GM18868 (cell line): ENCODE results near the gene RPS6KA3.
"Not testable (repeated sequence)": the region's sequence is repeated elsewhere in the genome, so short reads cannot be mapped to it uniquely, and the experiment has no call there.

Experiments
- ATAC-seq: cut with Tn5 transposase; IDR thresholded peaks from one replicate; pipeline ENCODE4 v1.9.1; 2021; ENCODE audit warnings: mild to moderate bottlenecking, moderate library complexity; ENCODE audit not compliant: unreplicated experiment

Gene RPS6KA3

DNA sequence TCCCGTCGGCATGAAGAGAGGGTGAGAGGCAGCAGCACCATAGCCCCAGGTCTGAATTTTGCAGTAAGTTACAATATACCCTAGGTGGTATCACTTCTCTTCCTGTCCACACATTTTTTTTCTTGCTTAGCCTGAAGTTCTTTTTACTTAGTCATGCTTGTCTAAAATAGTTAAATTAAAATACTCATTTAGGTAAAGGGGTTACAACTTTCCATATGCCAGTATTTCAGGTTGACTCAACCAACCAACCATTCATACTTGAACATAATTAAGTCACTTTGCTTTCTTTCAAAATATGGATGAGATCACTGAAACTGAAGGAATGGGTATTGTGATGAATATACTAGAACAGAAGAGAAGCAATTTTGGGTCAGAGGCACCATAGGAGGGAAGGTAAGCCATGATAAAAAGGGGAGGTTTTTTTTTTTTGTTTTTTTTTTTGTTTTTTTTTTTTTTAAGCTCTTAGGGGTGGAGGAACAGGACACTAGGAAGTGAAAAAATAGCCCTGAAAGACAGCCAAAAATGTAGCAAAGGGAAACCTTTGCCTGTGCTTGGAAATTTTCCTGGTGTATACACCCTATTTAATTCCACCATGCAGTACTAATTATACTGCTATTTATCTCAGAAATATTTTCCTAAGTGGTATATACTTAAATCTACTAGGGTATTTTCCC, 41.8 kb downstream of the RPS6KA3 start:
- ATAC-seq, result peak; percentile 93

DNA sequence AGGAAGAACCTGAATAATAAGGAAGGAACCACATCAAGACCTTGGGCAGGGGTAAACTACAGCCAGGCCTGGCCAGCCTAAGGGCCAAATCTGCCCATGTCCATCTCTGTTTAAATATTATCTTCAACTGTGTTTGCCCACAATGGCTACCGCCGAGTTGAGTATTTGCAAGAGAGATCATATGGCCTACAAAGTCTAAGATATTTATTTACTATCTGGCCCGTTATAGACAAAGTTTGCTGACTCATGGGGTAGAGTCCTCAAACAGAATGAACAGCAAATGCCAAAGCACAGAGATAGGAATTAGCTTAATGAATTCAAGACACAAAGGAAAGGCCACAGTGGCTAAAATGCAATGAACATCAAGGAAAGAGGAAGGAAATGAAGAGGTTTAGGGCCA, 44.8 kb downstream of the RPS6KA3 start:
- ATAC-seq, result no peak

DNA sequence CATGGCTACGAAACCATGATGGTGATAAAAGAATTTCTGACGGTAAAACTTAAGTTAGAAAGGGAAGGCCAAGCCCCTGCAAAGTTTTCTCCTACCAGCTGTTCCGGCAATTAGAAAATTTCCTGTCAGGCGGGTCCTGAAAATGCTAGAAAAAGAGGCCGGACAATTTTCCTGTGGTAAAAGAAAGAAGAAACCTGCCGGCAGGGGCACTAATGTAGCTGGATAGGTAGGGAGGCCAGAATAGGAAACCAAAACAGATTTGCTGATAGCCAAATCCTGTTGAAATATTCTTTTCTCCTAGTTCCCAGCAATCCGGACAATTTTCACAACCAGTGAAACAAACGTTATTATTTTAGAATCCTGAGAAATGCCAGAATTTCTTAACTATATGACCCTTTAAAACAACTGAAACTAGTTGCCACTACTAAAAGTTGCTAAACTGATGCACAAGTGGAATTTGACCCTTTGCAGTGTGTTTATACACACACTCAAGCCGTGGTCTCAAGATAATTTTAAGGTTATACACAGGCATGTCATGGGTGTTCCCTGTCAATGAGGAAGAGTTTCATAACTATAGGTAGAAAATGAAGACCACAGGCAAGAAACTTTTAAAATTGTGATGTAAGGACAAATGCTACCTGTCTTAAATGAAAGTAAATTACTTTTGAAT, 47.7 kb downstream of the RPS6KA3 start:
- ATAC-seq, result no peak

DNA sequence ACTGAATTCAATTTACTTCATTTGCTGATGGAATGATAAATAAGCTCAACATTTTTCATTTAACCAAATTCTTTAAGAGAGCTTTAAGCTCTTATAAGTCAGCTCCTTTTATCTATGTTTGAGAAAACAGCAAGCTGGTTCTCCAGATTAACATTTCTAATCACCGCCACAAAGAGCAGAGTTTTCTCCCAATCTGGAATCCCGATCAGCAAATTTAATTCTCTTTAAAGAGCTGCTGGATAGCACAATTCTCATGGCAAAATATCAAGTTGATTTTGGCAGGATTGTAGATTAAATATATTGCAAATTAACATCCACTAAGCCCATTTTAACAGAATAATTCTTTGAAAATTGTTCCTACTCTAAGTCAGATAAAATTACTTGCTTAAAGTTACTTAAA, 48.8 kb downstream of the RPS6KA3 start:
- no peak for ATAC-seq

DNA sequence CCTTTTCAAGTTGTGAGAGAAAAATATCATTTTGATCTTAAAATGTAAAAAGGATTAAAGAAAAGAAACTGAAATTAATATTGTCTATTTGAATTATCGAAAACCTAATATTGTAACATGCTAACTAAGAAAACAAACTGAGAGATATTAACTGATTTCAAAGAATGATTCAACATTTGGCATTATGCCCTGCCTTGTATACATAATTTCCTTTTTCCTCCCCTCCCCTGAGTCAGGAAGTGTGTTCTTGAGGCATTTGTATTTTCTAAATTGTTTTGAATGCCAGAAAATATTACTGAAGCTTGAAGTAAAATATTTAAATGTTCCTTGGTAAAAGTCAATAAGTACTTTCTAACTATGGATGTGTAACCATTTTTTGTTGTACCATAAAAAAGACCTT, 49.4 kb downstream of the RPS6KA3 start:
- no peak for ATAC-seq

DNA sequence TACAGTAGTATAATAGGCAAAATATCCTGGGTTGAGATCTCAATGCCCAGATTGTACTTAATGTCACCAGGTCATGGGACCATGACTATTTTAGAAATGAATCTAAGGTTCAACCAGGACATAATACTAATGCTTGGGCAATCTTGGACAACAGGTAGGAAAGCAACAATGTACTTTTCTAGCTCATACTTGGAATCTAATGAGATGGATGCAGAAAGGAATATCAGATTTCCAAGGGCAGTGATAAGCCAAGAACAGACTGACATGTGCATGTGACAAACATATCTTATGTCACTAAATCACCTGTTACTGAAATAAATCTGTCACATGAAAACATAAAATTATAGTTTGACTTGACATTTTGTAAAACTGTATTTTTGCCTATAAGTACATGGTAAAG, 51.1 kb downstream of the RPS6KA3 start:
- ATAC-seq, result no peak

DNA sequence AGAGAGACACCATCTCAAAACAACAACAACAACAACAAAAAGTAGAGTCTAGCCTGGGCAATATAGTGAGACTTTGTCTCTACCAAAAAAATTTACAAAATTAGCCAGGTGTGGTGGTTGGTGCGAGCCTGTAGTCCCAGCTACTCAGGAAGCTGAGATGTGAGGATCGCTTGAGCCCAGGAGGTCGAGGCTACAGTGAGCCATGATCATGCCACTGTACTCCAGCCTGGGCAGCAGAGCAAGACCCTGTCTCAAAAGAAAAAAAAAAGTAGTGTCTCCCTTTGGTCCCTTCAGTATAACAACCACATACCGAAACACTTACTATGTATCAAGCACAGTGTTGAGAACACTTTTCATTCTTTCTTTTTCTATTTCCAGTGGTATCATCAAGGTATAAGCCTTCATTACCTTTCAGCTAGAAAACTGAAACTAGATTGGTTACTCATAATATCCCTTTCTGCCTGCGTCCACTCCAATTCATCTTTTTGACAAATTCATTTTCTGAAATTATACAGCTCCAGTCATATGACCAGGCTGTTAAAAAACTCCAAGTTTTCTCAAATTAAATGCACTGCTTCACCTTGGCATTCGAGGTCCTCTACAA, 54.1 kb downstream of the RPS6KA3 start:
- peak; percentile 96 for ATAC-seq

DNA sequence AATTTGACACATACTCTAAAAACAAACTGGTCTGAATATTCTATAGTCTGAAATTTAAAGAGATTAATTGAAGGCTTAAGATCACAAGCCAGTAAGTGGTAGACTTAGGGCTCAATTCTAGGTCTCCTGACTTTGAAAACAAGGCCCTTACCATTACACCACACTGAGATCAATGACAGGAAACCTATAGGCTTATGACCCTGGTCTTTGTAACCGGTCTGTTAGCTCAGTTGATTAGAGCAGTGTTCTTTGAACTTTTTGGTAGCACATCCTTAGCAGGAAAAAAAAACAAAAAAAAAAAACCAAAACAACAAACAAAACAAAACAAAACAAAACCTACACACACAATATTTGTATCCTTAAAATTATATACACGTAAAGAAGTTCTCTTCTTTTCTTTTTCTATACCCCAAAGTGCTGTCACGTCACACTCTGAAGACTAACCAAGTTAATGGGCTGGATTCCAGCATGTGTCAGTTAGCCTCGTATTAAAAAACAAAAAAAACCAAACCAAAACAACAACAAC, 55.4 kb downstream of the RPS6KA3 start:
- no peak for ATAC-seq

DNA sequence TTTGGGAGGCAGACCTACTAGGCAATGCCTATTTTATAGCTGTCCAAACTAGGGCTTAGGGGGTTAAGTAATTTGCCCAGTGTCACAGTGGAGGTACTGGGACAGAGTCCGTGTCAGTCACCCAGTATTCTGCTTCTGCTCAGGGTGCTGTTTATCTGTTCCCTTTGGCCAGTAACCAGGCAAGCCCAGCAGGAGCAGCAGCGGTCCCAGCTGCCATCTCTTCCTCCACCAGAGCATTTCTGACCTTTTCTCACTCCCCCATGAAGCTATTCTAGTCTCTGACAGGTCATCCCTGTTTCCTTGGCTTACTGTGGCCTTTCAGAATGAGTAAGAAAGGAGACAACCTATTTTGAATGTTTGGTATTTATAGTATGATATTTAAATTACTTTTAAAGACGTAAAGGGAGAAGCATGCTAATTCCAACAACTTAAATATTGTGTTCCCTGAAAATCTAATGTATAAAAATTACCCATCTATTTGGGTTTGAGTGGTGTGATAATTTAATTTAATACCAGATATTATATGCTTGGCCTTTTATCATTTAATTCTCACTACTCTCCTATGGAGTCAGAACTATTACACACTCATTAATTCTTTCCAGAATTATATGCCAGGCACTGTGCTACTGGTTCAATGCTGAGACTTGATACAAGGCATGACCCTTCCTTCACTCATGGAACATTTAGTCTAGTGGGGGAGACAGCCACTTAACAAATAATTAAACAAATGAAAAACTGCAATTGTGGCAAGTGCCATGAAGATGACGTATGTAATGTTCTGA, 60.6 kb downstream of the RPS6KA3 start:
- ATAC-seq, result no peak

DNA sequence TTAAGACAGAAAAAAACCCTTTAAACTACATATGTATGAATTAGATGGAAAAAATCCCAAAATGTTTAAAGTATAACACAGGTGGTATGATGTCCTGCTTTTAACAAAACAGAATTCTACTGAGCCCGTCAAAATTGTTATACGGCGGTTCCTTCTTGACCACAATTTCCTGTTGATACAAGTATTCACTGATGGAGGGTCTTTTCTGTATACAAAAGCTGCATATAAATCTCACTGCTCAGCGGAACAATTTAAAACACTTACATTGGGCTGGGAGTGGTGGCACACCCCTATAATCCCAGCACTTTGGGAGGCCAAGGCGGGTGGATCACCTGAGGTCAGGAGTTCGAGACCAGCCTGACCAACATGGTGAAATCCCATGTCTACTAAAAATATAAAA, 62.4 kb downstream of the RPS6KA3 start:
- no peak for ATAC-seq

DNA sequence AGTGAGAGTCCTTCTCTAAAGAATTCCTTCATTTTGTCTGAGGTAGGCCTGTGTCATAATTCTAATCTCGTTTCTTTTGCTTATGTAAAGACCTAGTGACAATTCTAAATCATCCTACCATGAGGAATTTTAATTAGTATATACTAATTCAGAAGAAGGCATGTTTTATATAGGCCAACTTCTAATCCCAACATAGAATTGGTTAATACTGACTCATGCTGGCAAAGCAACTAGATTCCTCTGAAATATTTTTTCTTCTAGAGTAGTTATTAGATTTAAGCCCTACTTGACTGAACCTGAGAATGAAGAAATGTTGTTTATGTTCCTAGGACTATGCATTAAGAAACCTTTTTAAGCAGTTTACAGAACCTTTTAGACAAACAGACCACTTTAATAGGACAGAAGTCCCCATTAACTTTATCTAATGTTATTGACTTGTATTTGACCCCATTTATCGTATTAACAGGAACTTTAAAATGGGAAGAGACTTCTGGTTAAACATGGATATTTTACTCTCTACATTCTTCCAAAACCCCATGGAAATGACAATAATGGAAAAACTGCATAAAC, 69.0 kb downstream of the RPS6KA3 start:
- ATAC-seq, result no peak

DNA sequence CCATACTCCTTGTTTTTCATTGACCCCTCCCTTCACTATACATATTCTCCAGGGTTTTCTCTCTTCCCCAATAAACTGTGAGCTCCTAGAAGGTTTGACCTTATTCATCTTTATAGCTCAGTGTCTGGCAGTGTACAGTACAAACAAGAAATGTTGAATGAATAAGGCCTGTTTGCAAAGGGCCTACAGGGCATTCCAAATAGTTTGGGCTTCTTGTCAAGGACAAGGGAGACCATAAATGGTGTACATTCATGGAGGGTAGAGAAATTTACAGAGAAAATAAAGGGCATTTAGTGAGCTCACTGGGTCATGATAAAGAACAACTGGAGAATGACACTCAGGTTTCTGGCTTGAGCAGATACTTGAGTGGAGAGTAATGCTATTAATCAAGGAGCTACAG, 77.5 kb downstream of the RPS6KA3 start:
- ATAC-seq, result no peak

DNA sequence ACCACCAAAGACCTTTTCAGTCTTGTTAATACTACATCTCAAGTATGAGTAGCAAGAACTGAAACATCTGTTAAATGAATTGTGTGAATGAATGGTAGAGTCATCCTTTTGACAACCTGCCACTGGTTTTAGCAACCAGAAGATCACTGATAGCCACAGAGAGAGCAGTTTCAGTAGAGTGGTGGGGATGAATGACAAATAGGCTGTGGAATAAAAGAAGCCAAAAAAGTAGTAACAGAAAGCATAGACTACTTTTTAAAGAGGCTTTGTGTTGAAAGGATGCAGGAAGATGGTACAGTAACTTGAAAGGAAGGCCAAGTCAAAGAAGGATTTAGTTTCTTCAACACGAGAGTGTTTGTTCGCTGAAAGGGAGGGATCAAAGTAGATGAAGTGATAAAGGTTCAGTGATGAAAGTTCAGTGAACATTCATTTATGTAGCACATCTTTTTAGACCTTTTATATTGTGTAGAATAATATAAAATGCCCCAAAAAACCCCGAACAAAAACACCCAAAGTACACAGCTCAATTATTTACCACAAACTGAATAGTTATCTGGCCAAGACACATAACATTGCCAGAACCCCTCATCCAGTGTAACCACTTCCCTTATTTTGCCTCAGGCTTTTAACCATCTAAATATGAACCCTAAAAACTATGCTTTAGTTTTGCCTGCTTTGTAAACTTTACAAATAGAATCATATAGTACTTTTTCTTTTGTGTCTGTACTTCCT, 84.9 kb downstream of the RPS6KA3 start:
- ATAC-seq, result peak; percentile 81

DNA sequence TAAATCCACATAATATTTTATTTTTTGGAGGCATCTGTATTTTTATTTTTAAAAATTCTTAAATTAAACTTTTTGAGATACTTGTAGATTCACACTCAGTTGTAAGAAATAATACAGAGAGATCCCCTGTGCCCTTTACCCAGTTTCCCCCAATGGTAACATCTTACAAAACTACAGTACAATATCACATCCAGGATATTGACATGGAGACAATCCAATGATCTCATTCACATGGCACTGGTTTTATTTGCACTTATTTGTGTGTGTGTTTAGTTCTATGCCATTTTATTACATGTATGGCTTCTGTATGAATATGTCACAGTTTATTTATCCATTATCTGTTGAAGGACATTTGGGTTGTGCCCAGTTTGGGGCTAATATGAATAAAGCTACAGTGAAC, 89.6 kb downstream of the RPS6KA3 start:
- no peak for ATAC-seq

DNA sequence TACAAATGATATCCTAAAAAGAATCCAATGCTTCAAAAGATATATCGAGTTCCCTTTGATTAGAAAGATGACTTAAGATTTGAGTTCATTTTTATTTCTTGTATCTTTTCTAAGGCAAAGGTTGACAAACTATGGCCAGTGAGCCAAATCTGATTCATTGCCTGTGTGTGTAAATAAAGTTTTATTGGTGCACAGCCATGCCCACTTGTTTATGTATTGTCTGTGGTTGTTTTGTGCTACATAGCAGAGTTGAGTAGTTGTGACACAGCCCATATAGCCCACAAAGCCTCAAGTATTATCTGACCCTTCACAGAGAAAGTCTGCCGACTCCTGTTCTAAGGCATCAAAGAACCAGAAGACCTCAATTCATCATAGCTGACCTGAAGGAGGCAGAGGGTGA, 92.9 kb downstream of the RPS6KA3 start:
- ATAC-seq, result no peak

DNA sequence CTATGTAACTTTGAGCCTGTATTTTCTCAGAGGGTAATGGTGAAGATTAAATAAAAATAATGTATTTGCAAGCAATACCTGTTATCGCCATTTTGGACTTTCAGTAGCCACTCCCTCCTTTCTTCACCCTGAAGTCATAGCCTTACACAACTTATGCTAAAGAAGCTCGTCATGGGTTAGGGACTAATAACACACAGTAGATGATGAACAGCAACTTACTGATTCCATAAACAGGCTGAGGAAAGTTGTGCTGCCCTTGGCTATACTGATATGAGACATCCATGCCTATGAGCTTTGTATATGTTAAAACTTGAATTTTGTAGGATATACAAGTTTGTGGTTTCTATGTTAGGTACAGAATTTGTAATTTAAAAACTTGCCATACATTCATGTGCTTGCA, 93.4 kb downstream of the RPS6KA3 start:
- no peak for ATAC-seq

DNA sequence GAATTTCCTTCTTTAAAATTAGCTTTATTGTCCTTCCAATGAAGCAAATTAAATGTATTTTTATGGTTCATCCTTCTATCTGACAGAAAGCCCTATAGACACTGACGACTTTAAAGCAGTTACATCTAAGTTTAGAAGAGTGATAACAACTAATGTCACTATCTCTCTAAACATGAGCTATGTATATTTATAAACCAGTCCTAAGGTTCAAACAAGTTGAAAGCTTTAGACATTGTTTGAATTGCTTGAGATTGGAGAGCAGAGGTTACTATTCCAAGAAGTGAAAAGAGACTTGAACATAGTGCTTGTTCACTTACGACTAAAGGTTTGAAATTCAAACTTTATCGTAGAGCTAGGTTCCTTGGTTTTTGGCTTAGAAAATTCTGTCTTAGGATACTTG, 94.8 kb downstream of the RPS6KA3 start:
- no peak for ATAC-seq

DNA sequence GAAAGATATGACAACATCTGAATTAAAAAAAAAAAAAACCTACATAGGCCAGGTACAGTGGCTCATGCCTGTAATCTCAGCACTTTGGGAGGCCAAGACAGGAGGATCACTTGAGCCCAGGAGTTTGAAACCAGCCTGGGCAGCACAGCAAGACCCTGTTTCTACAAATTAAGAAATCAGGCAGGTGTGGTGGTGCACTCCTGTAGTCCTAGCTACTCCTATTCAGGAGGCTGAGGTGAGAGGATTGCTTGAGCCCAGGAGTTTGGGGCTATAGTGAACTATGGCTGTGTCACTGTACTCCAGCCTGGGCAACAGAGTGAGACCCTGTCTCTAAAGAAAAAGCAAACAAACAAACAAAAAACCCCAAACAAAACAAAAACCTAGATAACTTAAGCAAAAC, 104.2 kb downstream of the RPS6KA3 start:
- ATAC-seq, result not testable (repeated sequence)

DNA sequence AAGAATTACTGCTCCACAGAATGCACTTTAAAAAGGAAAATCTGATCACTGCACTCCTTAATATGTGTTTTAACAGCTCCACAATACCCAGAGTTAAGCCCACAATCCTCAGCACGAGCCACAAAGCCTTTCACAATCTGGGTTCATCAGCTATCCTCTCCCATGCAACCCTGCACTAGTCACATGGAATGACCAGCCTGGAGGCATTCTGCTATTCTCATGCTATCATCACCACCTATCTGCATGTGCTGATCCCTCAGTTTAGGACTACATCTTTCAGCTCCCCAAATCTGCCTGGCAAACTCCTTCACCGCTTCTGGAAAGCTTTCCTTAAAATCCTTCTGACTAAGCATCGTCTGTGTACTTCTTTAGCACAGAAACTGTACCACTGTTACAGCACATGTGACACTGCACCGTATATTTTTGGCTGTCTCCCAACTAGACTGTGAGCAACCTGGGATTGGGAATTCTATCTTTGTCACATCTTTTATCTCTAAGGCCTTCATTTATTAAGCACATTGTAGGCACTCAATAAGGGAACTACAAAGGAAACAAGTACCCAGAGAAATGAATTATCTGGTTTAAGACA, 106.8 kb downstream of the RPS6KA3 start:
- ATAC-seq, result no peak

DNA sequence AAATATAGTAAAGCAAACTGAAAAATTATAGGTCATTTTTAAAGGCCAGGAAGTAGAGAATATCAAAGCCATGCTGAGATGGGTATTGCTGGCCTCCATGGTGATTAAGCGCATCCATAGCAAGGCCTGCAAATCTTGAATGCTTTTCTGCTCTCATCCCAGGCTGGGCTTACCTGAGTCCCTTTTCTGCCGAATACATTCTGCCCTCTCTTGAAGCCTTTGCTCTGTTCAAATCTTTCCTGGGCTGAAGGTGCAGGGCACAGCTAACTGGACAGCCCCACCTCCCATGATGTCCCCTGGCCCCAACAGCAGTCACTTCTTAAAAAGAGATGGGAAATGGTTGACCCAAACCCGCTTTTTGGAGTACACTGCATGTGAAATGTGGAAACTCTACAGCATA, 115.0 kb downstream of the RPS6KA3 start:
- no peak for ATAC-seq
